Stomach (tissue), 4 donors: ENCODE measurements around the gene AKAP6.
A peak's percentile ranks its signal among the peaks of the same experiment; 100 is the strongest.

ENCODE experiments used
- EP300 ChIP-seq: sonication (generic); formaldehyde crosslinking; IDR thresholded peaks from one replicate; pipeline ENCODE4 v1.6.1; 2017; ENCODE audit warnings: antibody characterized with exemption
- POLR2A ChIP-seq, 4 donors: fragments of 450-650 bp; IDR thresholded peaks; one replicate each; pipeline ENCODE4 v1.6.1; 2016; ENCODE audit warnings: antibody characterized with exemption in 4 of 4, control low read depth in 2 of 4, mild to moderate bottlenecking in 1 of 4, moderate library complexity in 1 of 4
- POLR2AphosphoS5 ChIP-seq, 3 donors: sonication (generic); formaldehyde crosslinking; IDR thresholded peaks; one replicate each; pipeline ENCODE4 v1.6.1; 2016; ENCODE audit warnings: antibody characterized with exemption in 3 of 3
- TF ChIP-seq, protein P1 (sequence below), 7 experiments: fragments of 450-650 bp in 4 of 7; fragments of 200-600 bp in 3 of 7; sonication (generic) in 3 of 7; IDR thresholded peaks; one replicate each; pipeline ENCODE4 v1.5.1; 2016 to 2019; ENCODE audit warnings: antibody characterized with exemption in 7 of 7, control low read depth in 2 of 7, mild to moderate bottlenecking in 1 of 7

DNA sequence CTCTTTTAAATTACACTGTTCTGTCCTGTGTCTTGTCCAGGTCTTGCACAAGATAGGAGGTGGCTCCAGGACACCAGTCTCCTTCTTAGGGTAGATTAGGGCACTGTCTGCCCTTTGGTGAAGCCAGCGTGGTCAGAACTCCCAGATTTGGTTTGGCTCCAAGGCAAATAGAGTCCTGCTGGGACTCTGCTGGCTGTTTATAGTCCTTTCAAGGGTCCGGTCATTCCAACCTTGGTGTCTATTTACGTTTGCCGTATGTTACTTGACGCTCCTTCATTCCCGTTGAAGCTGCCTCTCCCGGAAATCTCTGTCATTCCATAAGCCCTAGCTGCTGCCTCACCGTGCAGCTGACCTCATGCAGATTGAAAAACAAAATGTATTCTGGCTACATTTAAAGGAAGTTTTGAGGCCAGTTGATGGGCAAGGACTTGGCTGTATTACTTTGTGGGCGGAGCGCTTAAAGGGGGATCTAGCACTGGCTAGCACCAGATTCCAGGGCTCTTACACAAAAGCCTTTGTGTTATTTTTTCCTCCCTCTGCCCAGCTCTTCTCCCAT is 180.6 kb downstream of the AKAP6 start:
- TF ChIP-seq POLR2AphosphoS5 (IDR thresholded peaks at IDR 0.05) (peak in 1 of 3 donors; percentile 82), POLR2A (IDR thresholded peaks at IDR 0.05) (no peak), EP300 (peak; percentile 77)
- TF ChIP-seq, protein P1, sequence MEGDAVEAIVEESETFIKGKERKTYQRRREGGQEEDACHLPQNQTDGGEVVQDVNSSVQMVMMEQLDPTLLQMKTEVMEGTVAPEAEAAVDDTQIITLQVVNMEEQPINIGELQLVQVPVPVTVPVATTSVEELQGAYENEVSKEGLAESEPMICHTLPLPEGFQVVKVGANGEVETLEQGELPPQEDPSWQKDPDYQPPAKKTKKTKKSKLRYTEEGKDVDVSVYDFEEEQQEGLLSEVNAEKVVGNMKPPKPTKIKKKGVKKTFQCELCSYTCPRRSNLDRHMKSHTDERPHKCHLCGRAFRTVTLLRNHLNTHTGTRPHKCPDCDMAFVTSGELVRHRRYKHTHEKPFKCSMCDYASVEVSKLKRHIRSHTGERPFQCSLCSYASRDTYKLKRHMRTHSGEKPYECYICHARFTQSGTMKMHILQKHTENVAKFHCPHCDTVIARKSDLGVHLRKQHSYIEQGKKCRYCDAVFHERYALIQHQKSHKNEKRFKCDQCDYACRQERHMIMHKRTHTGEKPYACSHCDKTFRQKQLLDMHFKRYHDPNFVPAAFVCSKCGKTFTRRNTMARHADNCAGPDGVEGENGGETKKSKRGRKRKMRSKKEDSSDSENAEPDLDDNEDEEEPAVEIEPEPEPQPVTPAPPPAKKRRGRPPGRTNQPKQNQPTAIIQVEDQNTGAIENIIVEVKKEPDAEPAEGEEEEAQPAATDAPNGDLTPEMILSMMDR (IDR thresholded peaks at IDR 0.05): no peak
